Prostate gland (tissue), 2 donors: Measurements from ENCODE around the gene RFT1. TPM values are rescaled to one million over a fixed set of nuclear protein-coding genes. Genes with fewer than 3 reads are reported as not detected.

Source experiments
- DNase-seq: peaks from one replicate; pipeline ENCODE4 v3.0.0-alpha.2; 2019; ENCODE audit warnings: low spot score
- H3K27ac ChIP-seq, 2 donors: fragments of 200-600 bp; sonication (generic); 2 replicates each; pipeline ENCODE4 v1.5.1; 2017 to 2019
- H3K27me3 ChIP-seq: fragments of 200-600 bp; sonication (generic); replicated peaks from 2 replicates; pipeline ENCODE4 v1.5.1; 2019; ENCODE audit not compliant: insufficient read depth
- H3K36me3 ChIP-seq, 2 donors: fragments of 200-600 bp; sonication (generic); 1 replicate in 1 of 2; 2 replicates in 1 of 2; pipeline versions ENCODE4 v1.5.1 to v1.8.1; 2017 to 2019
- H3K4me1 ChIP-seq: fragments of 200-600 bp; sonication (generic); replicated peaks from 2 replicates; pipeline ENCODE4 v1.5.1; 2019
- H3K4me3 ChIP-seq, 2 donors: fragments of 200-600 bp; sonication (generic); 2 replicates each; pipeline ENCODE4 v1.5.1; 2017 to 2019
- H3K9me3 ChIP-seq: fragments of 200-600 bp; sonication (generic); 2 replicates; pipeline ENCODE4 v1.5.1; 2017
- POLR2A ChIP-seq: fragments of 450-650 bp; IDR thresholded peaks from one replicate; pipeline ENCODE4 v1.6.1; 2016; ENCODE audit warnings: antibody characterized with exemption, mild to moderate bottlenecking
- POLR2AphosphoS5 ChIP-seq: sonication (generic); formaldehyde crosslinking; IDR thresholded peaks from one replicate; pipeline ENCODE4 v1.6.1; 2017; ENCODE audit warnings: antibody characterized with exemption
- WGBS: methylation state at CpG from one replicate; pipeline ENCODE4 v1.1.5; 2018; 5-methylcytosine and 5-hydroxymethylcytosine counted together
- intact Hi-C: fragments of 100-400 bp; cut with DNase I; formaldehyde crosslinking; loops from one replicate; pipeline ENCODE4 v1.14.2; 2022
- total RNA-seq, 2 donors: library from RNA; depleted of rRNA; stranded (reverse); fragments of >200 nt; gene quantifications; one replicate each; pipeline ENCODE4 v1.1.0, GENCODE V29; 2016
- TF ChIP-seq, protein P1 (sequence below), 4 experiments: fragments of 200-600 bp in 2 of 4; fragments of 450-650 bp in 2 of 4; sonication (generic) in 2 of 4; IDR thresholded peaks; 1 replicate in 3 of 4; 2 replicates in 1 of 4; pipeline ENCODE4 v1.5.1; 2016 to 2019; ENCODE audit warnings: antibody characterized with exemption in 4 of 4, mild to moderate bottlenecking in 2 of 4, moderate library complexity in 2 of 4

The RFT1 gene
- total RNA-seq, 2 donors from 2014 or later = 10.3 to 31.1 TPM

DNA sequence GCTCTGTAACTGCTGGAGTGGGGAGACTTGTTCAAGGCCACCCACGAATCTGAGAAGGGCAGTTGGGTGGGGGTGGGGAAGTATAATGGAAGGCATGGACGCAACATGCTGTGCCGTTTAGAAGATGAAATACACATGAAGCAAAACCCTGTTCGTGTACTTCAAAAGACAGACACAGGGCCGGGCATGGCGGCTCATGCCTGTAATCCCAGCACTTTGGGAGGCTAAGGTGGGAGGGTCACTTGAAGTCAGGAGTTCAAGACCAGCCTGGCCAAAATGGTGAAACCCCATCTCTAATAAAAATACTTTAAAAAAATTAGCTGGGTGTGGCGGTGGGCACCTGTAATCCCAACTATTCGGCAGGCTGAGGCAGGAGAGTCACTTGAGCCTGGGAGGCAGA, 47.5 kb downstream of the RFT1 start:
- Histone ChIP-seq H3K27ac (no peak overlapping the region), H3K4me1 (no peaks in the 10 kb centered on the region), H3K4me3 (no peak overlapping the region), H3K9me3 (no peaks in the 10 kb centered on the region), H3K27me3 (no peaks in the 10 kb centered on the region), H3K36me3 (no peaks in the 10 kb centered on the region)
- DNase-seq = no peak
- 83% methylated on average over 8 of the region's 8 CpGs for WGBS
- no peak for TF ChIP-seq POLR2AphosphoS5
- TF ChIP-seq POLR2A = no peak
- TF ChIP-seq, protein P1, sequence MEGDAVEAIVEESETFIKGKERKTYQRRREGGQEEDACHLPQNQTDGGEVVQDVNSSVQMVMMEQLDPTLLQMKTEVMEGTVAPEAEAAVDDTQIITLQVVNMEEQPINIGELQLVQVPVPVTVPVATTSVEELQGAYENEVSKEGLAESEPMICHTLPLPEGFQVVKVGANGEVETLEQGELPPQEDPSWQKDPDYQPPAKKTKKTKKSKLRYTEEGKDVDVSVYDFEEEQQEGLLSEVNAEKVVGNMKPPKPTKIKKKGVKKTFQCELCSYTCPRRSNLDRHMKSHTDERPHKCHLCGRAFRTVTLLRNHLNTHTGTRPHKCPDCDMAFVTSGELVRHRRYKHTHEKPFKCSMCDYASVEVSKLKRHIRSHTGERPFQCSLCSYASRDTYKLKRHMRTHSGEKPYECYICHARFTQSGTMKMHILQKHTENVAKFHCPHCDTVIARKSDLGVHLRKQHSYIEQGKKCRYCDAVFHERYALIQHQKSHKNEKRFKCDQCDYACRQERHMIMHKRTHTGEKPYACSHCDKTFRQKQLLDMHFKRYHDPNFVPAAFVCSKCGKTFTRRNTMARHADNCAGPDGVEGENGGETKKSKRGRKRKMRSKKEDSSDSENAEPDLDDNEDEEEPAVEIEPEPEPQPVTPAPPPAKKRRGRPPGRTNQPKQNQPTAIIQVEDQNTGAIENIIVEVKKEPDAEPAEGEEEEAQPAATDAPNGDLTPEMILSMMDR (IDR thresholded peaks at IDR 0.05) = no peak
- intact Hi-C loops = no loop called here

DNA sequence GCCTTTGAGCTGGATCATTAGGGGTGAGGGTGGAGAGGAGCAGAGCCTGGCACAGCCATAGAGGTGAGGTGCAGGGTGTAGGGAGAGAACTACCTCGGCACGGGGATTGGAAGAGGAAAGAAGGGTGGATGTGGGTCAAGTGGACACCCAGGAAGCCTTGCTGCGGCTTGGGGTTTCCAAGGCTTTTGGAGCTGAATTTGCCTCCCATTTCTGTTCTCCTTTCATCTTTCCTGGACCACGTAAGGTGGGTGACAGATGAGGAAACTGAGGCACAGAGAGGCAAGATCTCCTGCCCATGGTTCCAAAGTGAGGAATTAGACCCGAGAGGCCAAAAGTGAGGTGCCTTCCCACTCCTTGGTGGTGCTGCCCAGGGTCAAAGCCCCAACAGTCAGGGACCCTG, 48.9 kb downstream of the RFT1 start:
- no peaks in the 10 kb centered on the region for H3K9me3 ChIP-seq
- no peak for DNase-seq

DNA sequence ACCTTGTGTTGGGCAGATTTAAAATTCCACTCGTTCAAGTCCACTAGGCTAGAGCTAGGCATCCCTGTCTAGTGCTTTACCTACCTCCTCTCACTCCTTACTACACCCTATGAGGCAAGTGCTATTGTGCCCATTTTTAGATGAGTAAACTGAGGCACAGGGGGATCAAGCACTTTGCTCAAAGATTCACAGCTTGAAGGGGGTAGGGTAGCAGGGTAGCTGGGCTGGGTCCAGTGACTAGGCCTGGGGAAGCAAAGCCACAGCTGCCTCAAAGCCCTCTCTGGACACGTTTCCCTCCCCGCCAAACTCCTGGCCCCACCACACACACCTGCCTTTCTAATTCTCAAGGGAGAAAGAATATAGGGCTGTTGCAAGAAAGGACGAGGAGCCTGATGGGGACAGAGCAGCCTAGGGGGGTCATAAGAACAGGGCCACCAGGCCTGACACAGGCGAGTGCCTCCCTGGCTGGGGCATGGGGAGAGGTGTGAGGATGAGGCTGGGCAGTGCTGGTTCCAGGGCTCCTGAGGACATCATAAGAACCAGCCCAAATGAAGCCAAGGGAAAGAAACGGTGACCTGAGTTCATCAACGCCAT, 49.5 kb downstream of the RFT1 start:
- Histone ChIP-seq H3K9me3 (no peaks in the 10 kb centered on the region), H3K27me3 (no peaks in the 10 kb centered on the region), H3K27ac (no peak overlapping the region), H3K4me3 (no peak overlapping the region), H3K36me3 (no peaks in the 10 kb centered on the region), H3K4me1 (no peaks in the 10 kb centered on the region)
- no peak for DNase-seq
- TF ChIP-seq, protein P1 (IDR thresholded peaks at IDR 0.05) = no peak
- TF ChIP-seq POLR2AphosphoS5 = no peak
- TF ChIP-seq POLR2A = no peak
- intact Hi-C loops = no loop called here
- 74% methylated on average over 7 of the region's 7 CpGs for WGBS

More for the DNA sequence above, 48.9 kb downstream of the RFT1 start:
- intact Hi-C loops = no loop called here
- H3K27ac ChIP-seq = no peak overlapping the region
- H3K27me3 ChIP-seq = no peaks in the 10 kb centered on the region
- 80% methylated on average over 5 of the region's 5 CpGs for WGBS
- no peaks in the 10 kb centered on the region for H3K4me1 ChIP-seq
- TF ChIP-seq POLR2A (no peak), POLR2AphosphoS5 (no peak)
- TF ChIP-seq, protein P1 (IDR thresholded peaks at IDR 0.05) = no peak
- no peaks in the 10 kb centered on the region for H3K36me3 ChIP-seq
- H3K4me3 ChIP-seq = no peak overlapping the region

DNA sequence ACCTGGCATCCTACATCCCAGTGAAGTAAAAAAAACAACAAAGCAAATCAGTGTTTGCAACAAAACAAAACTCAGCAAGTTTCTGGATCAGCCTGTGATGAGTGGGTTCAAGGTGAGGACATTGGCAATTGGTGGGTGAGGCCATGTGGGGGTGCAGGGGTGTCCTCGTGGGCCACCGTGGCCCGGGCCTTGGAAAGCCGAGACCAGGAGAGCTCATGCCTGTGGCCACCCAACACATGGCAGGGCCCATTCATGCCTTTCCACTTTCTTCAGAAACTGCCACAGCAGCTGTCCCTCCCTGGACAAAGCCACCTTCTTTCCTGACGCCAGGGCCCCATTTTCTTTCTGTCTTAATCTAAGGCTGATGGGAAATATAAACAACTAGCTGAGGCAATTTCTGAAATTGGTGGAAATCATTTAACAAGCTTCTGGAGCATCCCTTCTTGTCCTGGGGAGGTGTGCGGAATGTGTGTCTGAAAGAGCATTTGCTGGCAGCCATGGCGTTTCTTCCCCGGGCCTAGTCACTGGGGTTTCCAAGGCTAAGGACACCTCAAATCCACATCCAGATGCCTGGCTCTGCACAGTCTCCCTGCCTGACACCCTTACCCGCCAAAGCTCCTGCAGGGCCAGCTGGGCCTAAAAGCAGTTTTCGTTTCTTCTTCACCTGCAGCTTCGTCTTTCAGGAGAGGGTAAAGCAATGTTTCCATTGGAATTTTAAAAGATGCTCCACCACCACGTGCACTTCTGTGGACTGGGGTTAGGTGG, 50.3 kb downstream of the RFT1 start:
- 82% methylated on average over 12 of the region's 12 CpGs for WGBS
- H3K36me3 ChIP-seq = no peaks in the 10 kb centered on the region
- no peak for DNase-seq
- no peaks in the 10 kb centered on the region for H3K4me1 ChIP-seq
- H3K9me3 ChIP-seq = no peaks in the 10 kb centered on the region
- no peaks in the 10 kb centered on the region for H3K27me3 ChIP-seq
- intact Hi-C loops = loop anchor here (10.0 kb wide), 2 partner anchors 235 to 305 kb away; partner anchors contain the start of genes ITIH1 and NEK4
- no peak overlapping the region for H3K27ac ChIP-seq
- H3K4me3 ChIP-seq = no peak overlapping the region
- TF ChIP-seq, protein P1 (IDR thresholded peaks at IDR 0.05) = no peak
- TF ChIP-seq POLR2A (no peak), POLR2AphosphoS5 (no peak)
